ENCODE data around the gene MYOM3. TPM values are rescaled to one million over a fixed set of nuclear protein-coding genes. Genes with fewer than 3 reads are reported as not detected.
"Not testable (repeated sequence)": the region's sequence is repeated elsewhere in the genome, so short reads cannot be mapped to it uniquely, and the experiment has no call there.

The MYOM3 gene
- total RNA-seq, 2 donors from 2014 or later: 0.11 to 0.15 TPM

- DNase-seq: no peak
- Histone ChIP-seq H3K4me3 (ENCODE audit: low read length) (no peak overlapping the region), H3K9me3 (ENCODE audit: control insufficient read depth, low read length) (peaks cover 5% of the 10 kb centered on the region), H3K27ac (ENCODE audit: low read depth, low read length) (no peak overlapping the region), H3K36me3 (ENCODE audit: control insufficient read depth, insufficient read depth, low read length) (no peaks in the 10 kb centered on the region), H3K4me1 (ENCODE audit: control insufficient read depth, insufficient read depth, low read length) (no peaks in the 10 kb centered on the region), H3K9ac (ENCODE audit: extremely low read depth, low read length, poor library complexity, severe bottlenecking) (no peak overlapping the region), H3K27me3 (ENCODE audit: control insufficient read depth, insufficient read depth, low read length, poor library complexity, severe bottlenecking) (no peaks in the 10 kb centered on the region)
- Mint-ChIP-seq H3K27ac (no peak overlapping the region), H3K4me1 (no peaks in the 10 kb centered on the region), H3K9me3 (peaks cover 15% of the 10 kb centered on the region), H3K27me3 (ENCODE audit: insufficient read depth) (no peaks in the 10 kb centered on the region), H3K4me3 (no peak overlapping the region), H3K36me3 (ENCODE audit: low read depth) (no peaks in the 10 kb centered on the region)
- TF ChIP-seq, protein P1, sequence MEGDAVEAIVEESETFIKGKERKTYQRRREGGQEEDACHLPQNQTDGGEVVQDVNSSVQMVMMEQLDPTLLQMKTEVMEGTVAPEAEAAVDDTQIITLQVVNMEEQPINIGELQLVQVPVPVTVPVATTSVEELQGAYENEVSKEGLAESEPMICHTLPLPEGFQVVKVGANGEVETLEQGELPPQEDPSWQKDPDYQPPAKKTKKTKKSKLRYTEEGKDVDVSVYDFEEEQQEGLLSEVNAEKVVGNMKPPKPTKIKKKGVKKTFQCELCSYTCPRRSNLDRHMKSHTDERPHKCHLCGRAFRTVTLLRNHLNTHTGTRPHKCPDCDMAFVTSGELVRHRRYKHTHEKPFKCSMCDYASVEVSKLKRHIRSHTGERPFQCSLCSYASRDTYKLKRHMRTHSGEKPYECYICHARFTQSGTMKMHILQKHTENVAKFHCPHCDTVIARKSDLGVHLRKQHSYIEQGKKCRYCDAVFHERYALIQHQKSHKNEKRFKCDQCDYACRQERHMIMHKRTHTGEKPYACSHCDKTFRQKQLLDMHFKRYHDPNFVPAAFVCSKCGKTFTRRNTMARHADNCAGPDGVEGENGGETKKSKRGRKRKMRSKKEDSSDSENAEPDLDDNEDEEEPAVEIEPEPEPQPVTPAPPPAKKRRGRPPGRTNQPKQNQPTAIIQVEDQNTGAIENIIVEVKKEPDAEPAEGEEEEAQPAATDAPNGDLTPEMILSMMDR (conservative IDR thresholded peaks at IDR 0.05): no peak
- WGBS, 2 experiments (ENCODE audit: insufficient coverage in 1 of 2, insufficient read length in 1 of 2): 97 to 100% methylated on average over 4 to 5 of the region's 5 CpGs
Observed at GRCh38 chr1:24032981-24033380, 79.0 kb downstream of the MYOM3 start.

GRCh38 chr1:24030976-24031516, 80.9 kb downstream of the MYOM3 start:
- H3K36me3 Mint-ChIP-seq (ENCODE audit: low read depth); H3K4me3 Mint-ChIP-seq; H3K27me3 ChIP-seq (ENCODE audit: control insufficient read depth, insufficient read depth, low read length, poor library complexity, severe bottlenecking); H3K27ac ChIP-seq (ENCODE audit: low read depth, low read length); H3K4me1 ChIP-seq (ENCODE audit: control insufficient read depth, insufficient read depth, low read length); H3K9me3 ChIP-seq (ENCODE audit: control insufficient read depth, low read length); H3K9ac ChIP-seq (ENCODE audit: extremely low read depth, low read length, poor library complexity, severe bottlenecking); H3K27ac Mint-ChIP-seq; H3K4me3 ChIP-seq (ENCODE audit: low read length); H3K36me3 ChIP-seq (ENCODE audit: control insufficient read depth, insufficient read depth, low read length); H3K27me3 Mint-ChIP-seq (ENCODE audit: insufficient read depth); H3K4me1 Mint-ChIP-seq; DNase-seq: not testable (repeated sequence)
- H3K9me3 Mint-ChIP-seq: peaks cover 15% of the 10 kb centered on the region
- WGBS, 2 experiments (ENCODE audit: insufficient coverage in 1 of 2, insufficient read length in 1 of 2): 84 to 88% methylated on average over 5 to 6 of the region's 7 CpGs

- no peaks in the 10 kb centered on the region for H3K36me3 Mint-ChIP-seq (ENCODE audit: low read depth)
- H3K27me3 ChIP-seq (ENCODE audit: control insufficient read depth, insufficient read depth, low read length, poor library complexity, severe bottlenecking): no peaks in the 10 kb centered on the region
- H3K4me1 Mint-ChIP-seq: no peaks in the 10 kb centered on the region
- 86 to 87% methylated on average over 1 to 3 of the region's 4 CpGs for WGBS, 2 experiments (ENCODE audit: insufficient coverage in 1 of 2, insufficient read length in 1 of 2)
- TF ChIP-seq, protein P1 (conservative IDR thresholded peaks at IDR 0.05): peak; percentile 69
- no peak overlapping the region for H3K27ac Mint-ChIP-seq
- no peaks in the 10 kb centered on the region for H3K36me3 ChIP-seq (ENCODE audit: control insufficient read depth, insufficient read depth, low read length)
- H3K4me3 Mint-ChIP-seq: no peak overlapping the region
- no peaks in the 10 kb centered on the region for H3K27me3 Mint-ChIP-seq (ENCODE audit: insufficient read depth)
- DNase-seq: no peak
- H3K4me3 ChIP-seq (ENCODE audit: low read length): no peak overlapping the region
- no peak overlapping the region for H3K27ac ChIP-seq (ENCODE audit: low read depth, low read length)
- H3K9me3 Mint-ChIP-seq: peaks cover 7% of the 10 kb centered on the region
- H3K9me3 ChIP-seq (ENCODE audit: control insufficient read depth, low read length): peaks cover 3% of the 10 kb centered on the region
- H3K9ac ChIP-seq (ENCODE audit: extremely low read depth, low read length, poor library complexity, severe bottlenecking): no peak overlapping the region
- H3K4me1 ChIP-seq (ENCODE audit: control insufficient read depth, insufficient read depth, low read length): no peaks in the 10 kb centered on the region
Observed at GRCh38 chr1:24027838-24028468, 84.0 kb downstream of the MYOM3 start.

Data from endodermal cell (in vitro differentiated cells).